22Rv1 (cell line): Measurements from ENCODE around the gene PDE1A.

ENCODE experiments used
- ZFX ChIP-seq: fragments of 450-650 bp; IDR thresholded peaks from 2 replicates; pipeline ENCODE4 v1.6.1; 2017; ENCODE audit warnings: antibody characterized with exemption, borderline replicate concordance
- TF ChIP-seq, protein P1 (sequence below): fragments of 450-650 bp; IDR thresholded peaks from 2 replicates; pipeline ENCODE4 v1.5.1; 2017; ENCODE audit warnings: mild to moderate bottlenecking

DNA sequence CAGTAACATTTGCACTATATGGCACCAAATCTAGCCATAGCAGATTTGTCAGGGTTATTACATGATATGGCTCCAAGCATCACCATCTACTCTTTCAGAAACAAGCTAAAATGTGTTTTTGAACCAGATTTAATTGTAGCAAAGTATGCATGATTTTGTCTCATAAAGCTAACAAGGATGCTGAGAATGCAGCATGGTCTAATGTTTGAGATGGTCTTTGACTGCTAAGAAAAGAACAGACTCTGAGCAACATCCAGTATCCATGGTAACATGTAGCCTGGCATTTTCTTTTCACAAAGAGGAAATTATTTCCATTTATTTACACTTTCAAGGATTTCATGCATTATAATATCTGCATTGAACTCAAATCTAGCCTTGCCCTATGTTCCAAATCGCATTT lies 206.5 kb downstream of the PDE1A start:
- TF ChIP-seq, protein P1, sequence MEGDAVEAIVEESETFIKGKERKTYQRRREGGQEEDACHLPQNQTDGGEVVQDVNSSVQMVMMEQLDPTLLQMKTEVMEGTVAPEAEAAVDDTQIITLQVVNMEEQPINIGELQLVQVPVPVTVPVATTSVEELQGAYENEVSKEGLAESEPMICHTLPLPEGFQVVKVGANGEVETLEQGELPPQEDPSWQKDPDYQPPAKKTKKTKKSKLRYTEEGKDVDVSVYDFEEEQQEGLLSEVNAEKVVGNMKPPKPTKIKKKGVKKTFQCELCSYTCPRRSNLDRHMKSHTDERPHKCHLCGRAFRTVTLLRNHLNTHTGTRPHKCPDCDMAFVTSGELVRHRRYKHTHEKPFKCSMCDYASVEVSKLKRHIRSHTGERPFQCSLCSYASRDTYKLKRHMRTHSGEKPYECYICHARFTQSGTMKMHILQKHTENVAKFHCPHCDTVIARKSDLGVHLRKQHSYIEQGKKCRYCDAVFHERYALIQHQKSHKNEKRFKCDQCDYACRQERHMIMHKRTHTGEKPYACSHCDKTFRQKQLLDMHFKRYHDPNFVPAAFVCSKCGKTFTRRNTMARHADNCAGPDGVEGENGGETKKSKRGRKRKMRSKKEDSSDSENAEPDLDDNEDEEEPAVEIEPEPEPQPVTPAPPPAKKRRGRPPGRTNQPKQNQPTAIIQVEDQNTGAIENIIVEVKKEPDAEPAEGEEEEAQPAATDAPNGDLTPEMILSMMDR, result no peak
- no peak for TF ChIP-seq ZFX
